Stimulated activated CD4-positive, alpha-beta T cell treated with anti-CD3 and anti-CD28 coated beads, Interleukin-1b, Interleukin-23, amount 100 ng/mL, for 1 hour (primary cell): ENCODE measurements around the gene PITPNM1.
A peak's percentile ranks its signal among the peaks of the same experiment; 100 is the strongest.
"Not testable (repeated sequence)": the region's sequence is repeated elsewhere in the genome, so short reads cannot be mapped to it uniquely, and the experiment has no call there.

Experiments used
- DNase-seq, 2 donors: peaks; one replicate each; pipeline ENCODE4 v3.0.0-alpha.2; 2020; ENCODE audit warnings: low read depth in 2 of 2

PITPNM1 gene

DNA sequence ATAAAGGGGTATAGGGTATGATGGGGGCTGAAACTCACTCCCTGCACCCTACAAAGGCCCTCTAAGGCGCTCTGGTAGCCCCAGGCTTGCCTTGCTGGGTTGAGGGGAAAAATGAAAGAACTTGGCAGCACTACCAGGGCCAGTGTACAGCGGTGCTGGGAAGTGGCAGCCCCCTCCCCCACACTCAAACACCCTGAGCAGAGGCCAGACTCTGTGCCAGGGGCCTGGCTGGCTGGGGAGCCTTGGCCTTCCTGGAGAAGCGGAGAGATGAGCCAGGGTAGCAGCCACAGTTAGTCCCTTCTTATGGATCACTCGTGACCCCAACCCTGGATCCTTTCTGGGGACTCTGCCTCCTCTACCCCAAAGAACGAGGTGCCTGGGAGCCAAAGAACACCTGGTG is 38.8 kb downstream of the PITPNM1 start:
- no peak for DNase-seq

DNA sequence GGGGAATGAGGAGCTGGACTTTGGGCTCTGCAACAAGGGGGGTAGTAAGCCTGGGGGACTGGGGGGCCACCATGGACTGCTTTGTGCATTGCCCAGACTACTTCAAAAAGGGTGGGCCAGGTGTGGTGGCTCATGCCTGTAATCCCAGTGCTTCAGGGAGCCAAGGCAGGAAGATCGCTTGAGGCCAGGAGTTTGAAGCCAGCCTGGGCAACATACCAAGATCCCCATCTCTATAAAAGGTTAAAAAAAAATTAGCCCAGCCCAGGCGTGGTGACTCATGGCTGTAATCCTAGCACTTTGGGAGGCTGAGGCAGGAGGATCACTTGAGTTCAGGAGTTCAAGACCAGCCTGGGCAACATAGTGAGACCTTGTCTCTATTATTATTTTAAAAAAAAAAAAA is 39.6 kb downstream of the PITPNM1 start:
- DNase-seq, result not testable (repeated sequence)

- no peak for DNase-seq
Observed at GRCh38 chr11:67465189-67465510, 40.0 kb downstream of the PITPNM1 start.

DNA sequence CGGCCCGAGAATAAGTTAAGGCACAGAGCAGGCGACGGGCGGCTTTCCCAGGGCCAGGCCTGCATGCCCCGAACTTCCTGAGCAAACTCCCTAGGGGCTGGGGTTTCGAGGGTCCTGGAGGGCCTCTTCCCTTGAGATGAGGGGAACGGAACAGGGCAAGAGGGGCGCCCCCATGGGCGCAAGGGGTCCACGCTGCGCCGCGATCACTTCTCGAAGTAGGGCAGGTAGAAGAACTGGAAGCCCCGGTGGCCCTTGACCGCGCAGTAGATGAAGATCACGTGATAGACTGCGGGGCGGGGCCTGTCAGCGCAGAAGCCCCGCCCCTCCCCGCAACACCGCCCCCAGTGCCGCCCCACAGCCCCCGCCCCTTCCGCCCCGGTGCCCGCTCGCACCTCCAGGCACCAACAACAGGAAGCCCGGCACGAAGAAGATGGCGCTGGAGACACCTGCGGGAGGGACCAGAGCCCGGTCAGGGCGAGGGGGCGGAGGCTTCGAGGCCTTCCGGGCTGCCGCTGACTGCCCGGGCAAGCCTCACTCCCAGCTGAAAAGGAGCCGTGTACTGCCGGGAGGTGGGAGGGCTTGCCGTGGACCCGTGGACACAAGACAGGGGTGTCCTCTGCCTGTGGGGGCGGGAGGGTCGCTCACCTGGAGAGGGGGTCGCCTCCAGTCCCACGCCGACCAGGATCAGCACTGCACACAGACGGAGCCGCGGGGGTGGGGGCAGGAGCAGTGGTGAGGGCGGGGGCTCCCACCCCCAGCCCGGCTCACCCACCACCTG is 40.6 kb downstream of the PITPNM1 start:
- DNase-seq, result peak; percentile 82 to 91

GRCh38 chr11:67463680-67464410 is 41.3 kb downstream of the PITPNM1 start:
- no peak for DNase-seq

GRCh38 chr11:67463186-67463585 is 42.0 kb downstream of the PITPNM1 start:
- no peak for DNase-seq

GRCh38 chr11:67458266-67458665 is 46.9 kb downstream of the PITPNM1 start:
- DNase-seq, result no peak

DNA sequence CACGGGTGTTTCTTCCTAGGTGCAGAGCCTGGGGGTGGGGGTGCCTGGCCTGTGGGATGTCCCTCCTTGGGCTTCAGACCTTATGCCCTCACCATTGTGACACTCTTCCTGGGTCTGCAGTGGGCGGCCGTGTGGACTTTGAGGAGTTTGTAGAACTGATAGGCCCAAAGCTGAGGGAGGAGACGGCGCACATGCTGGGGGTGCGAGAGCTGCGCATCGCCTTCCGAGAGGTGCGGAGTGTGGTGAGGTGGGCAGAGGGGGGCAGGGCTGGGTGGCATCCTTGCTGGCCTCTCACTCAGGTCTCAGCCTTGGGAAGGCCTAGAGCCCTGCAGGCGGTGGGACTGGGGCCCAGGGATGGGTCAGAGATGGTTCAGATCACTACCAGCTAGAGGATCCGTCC is 47.7 kb downstream of the PITPNM1 start:
- DNase-seq, result no peak

- no peak for DNase-seq
Observed at GRCh38 chr11:67456068-67456705, 49.0 kb downstream of the PITPNM1 start.

GRCh38 chr11:67455054-67455453 is 50.1 kb downstream of the PITPNM1 start, which contains the start of gene CABP4:
TSS of gene CABP4 (plus strand) at chr11:67455354. CDS start at chr11:67455424, 70 bp downstream.
- no peak for DNase-seq

DNA sequence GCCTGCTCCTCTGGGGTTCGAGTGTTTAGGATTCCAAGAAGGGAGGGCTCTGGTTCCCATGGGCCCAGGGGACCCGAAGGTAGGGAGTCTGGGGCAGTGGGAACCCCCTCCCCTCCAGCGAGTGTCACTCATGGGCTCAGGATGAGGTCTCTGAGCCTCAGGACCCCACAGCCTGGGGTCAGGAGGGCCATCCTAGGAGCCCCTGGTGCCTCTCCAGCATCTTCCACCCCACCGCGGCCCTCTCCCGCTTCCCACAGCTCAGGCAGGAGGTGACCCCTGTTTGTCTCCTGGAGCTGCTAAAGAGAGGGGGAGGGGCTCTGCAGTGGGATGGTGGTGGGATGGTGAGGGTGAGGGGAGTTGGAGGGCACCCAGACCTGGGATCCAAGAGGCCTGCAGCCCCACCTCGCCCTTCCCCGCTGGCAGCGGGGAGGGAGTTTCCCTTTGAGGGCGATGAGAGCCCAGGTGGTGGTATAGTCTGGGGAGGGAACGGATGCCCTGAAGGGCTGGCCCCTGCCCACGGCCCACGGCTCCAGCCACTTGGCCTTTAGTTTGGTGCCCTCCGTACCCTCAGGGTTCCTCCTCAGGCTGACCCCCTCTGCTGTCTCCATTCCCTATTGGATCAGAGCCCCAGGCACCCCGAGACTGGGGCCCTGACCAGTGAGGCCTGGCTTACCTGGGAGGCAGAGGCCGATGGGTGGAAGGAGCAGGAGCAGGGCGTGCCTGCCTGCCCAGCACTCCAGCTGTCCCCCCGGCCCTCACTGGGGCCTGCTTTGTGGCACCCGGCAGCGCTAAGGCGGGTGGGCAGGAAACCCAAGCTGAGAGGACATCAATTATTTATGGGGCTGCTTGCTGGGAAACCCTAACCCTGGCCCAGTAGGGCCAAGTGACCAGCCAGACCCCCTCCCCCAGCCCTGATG is 51.1 kb downstream of the PITPNM1 start:
- DNase-seq, result no peak

DNA sequence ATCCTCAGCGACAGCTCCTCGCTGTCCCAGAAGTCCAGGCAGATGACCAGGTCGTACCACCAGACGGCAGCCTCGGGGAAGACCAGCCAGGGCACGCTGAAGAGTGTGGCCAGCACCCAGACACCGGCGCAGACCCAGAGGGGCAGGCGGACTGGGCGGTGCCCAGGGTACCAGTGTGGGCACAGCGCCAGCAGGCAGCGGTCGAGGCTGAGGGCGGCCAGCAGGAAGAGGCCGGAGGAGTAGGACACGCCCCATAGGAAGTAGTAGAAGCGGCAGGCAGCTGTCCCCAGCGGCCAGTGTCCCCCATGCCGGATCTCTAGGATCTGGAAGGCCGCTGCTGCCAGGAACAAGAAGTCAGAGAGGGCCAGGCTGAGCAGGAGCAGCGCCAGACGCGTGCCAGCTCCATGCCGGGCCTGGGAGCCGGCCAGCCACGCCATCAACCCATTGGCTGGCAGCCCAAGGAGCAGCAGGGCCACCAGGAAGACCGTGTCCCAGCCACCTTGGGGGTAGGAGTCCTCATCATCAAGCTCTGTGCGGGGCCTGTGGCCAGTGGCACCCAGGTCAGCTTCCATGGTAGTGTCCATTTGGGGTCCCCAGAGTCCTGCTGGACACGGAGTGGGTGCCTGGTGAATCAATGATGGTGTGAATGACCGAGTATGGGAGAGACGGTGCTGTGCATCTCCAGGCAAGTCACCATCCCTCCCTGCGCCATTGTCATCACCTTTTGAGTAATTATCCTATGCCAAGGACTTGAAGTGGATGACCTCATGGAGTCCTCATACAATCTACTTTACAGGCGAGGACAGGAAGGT is 52.8 kb downstream of the PITPNM1 start, which contains the start of gene GPR152:
TSS of gene GPR152 (minus strand) at position 589 of the 812 bp plus-strand sequence. CDS start at position 584, 5 bp downstream.
- no peak for DNase-seq

DNA sequence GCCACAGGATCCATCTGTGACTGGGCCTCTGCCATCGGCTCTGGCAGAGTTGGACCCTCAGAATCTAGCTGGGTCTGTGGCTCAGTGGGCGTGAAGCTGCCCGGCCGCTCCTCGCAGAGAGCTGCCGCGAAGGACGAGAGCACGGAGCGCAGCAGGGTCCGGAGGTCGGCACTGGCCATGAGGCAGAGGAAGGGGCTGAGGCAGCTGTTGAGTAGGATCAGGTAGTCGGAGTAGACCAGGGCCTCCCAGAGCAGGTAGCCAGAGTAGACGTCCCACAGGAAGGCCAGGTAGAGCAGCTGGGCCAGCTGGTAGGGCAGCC is 53.5 kb downstream of the PITPNM1 start:
- DNase-seq, result no peak

GRCh38 chr11:67450796-67451657 is 54.1 kb downstream of the PITPNM1 start:
- DNase-seq, result no peak

GRCh38 chr11:67449116-67449844 is 55.9 kb downstream of the PITPNM1 start:
- DNase-seq, result no peak

GRCh38 chr11:67448220-67448609 is 56.9 kb downstream of the PITPNM1 start:
- DNase-seq, result no peak

DNA sequence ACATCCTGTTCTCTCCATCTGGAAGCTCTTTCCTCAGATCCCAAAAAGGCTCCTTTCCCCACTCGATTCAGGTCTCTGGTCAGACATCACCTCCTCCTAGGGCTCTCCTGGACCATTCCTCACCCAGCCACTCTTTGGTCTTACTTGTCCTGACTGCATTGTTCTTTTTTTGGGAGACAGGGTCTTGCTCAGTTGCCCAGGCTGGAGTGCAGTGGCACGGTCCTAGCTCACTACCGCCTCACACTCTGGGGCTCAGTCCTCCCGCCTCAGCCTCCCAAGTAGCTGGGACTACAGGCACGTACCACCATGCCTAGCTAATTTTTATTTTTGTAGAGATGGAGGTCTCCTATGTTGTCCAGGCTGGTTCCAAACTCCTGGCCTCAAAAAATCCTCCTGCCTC is 59.6 kb downstream of the PITPNM1 start:
- DNase-seq, result no peak

GRCh38 chr11:67442504-67443404 is 62.4 kb downstream of the PITPNM1 start:
- DNase-seq, result no peak
